Measurements from ENCODE around the gene TLR10.

DNA sequence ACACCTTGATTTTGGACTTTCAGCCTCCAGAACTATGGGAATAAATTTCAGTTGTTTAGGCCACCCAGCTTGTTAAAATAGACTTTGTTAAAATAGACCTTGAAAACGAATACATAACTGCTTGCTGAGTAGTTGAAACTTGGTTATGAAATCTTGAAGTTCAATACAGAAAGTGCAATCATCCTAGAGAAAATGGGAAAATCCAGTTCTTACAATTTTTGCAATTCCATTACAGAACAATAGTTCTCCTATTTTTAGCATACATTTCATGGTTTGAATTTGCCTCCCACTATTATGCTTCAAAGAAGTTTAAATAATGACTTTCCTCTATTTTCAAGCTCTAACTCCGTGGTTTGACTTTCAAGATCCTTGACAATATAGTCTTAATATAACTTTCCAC is 11.3 kb upstream of the TLR10 start:
- TF ChIP-seq CTCF (IDR thresholded peaks at IDR 0.05): no peak
- no peak for TF ChIP-seq POLR2A (IDR thresholded peaks at IDR 0.05)

All from esophagus squamous epithelium (tissue), 4 donors.